Stimulated activated CD4-positive, alpha-beta T cell treated with anti-CD3 and anti-CD28 coated beads, Interleukin-15, amount 100 ng/mL, for 24 hours (primary cell): Measurements from ENCODE around the gene KNL1.
"Not testable (repeated sequence)": the region's sequence is repeated elsewhere in the genome, so short reads cannot be mapped to it uniquely, and the experiment has no call there.

ENCODE experiments used
- DNase-seq: peaks from one replicate; pipeline ENCODE4 v3.0.0-alpha.2; 2020

KNL1 gene

GRCh38 chr15:40593588-40594428 is at the start of gene KNL1:
Gene KNL1, plus strand, starts transcription at chr15:40594249. Its CDS starts 8,683 bp downstream, at chr15:40602932.
- DNase-seq = peak; percentile 92

GRCh38 chr15:40545457-40545856 is 48.6 kb upstream of the KNL1 start:
- DNase-seq = no peak

GRCh38 chr15:40548610-40549009 is 45.4 kb upstream of the KNL1 start:
- no peak for DNase-seq

GRCh38 chr15:40549894-40550293 is 44.2 kb upstream of the KNL1 start:
- DNase-seq = no peak

GRCh38 chr15:40550341-40551037 is 43.6 kb upstream of the KNL1 start:
- no peak for DNase-seq

- no peak for DNase-seq
Observed at GRCh38 chr15:40554161-40554525, 39.9 kb upstream of the KNL1 start.

GRCh38 chr15:40555876-40556275 is 38.2 kb upstream of the KNL1 start:
- no peak for DNase-seq

- DNase-seq = no peak
Observed at GRCh38 chr15:40558952-40559742, 34.9 kb upstream of the KNL1 start.

GRCh38 chr15:40562691-40563090 is 31.4 kb upstream of the KNL1 start:
- no peak for DNase-seq

- no peak for DNase-seq
Observed at GRCh38 chr15:40563426-40563825, 30.6 kb upstream of the KNL1 start.

- DNase-seq = peak; percentile 98
Observed at GRCh38 chr15:40564591-40565332, 29.3 kb upstream of the KNL1 start, which contains the start of gene CCDC32. Gene CCDC32, minus strand, starts transcription at chr15:40565042. Its CDS starts 2,027 bp downstream, at chr15:40563015.

GRCh38 chr15:40565333-40566238 is 28.5 kb upstream of the KNL1 start:
- no peak for DNase-seq

- no peak for DNase-seq
Observed at GRCh38 chr15:40567111-40567510, 26.9 kb upstream of the KNL1 start.

GRCh38 chr15:40569129-40569953 is 24.7 kb upstream of the KNL1 start, which contains the start of gene RPUSD2:
Gene RPUSD2, plus strand, starts transcription at chr15:40569299. Its CDS starts 39 bp downstream, at chr15:40569338.
- DNase-seq = peak; percentile 97

- DNase-seq = no peak
Observed at GRCh38 chr15:40575113-40575512, 18.9 kb upstream of the KNL1 start.

- DNase-seq = not testable (repeated sequence)
Observed at GRCh38 chr15:40576914-40577313, 17.1 kb upstream of the KNL1 start.

- no peak for DNase-seq
Observed at GRCh38 chr15:40578892-40579291, 15.2 kb upstream of the KNL1 start.

- not testable (repeated sequence) for DNase-seq
Observed at GRCh38 chr15:40581796-40582195, 12.3 kb upstream of the KNL1 start.

GRCh38 chr15:40582726-40583246 is 11.3 kb upstream of the KNL1 start:
- DNase-seq = no peak

- DNase-seq = no peak
Observed at GRCh38 chr15:40584191-40584590, 9.9 kb upstream of the KNL1 start.
